ENCODE measurements around the gene EAF1.

DNA sequence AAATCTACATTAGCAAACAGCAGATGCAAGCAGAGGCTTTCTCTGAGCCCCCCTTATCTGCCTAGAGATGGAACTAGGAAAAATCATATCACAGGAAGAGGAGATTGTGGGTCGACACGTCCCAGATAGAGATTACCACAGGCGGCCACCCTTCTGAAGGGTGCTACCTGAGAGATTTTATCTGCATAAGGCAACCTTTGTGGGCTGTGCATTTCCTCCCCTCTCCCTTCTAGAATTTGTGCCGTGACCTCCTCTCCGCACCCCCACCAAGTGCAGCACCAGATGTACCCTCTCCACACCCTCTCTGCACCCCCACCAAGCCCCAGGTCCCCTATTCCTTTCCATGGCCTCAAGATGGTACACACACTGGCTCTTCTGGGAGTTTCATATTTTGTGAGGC is 27.4 kb upstream of the EAF1 start:
- TF ChIP-seq, protein P1, sequence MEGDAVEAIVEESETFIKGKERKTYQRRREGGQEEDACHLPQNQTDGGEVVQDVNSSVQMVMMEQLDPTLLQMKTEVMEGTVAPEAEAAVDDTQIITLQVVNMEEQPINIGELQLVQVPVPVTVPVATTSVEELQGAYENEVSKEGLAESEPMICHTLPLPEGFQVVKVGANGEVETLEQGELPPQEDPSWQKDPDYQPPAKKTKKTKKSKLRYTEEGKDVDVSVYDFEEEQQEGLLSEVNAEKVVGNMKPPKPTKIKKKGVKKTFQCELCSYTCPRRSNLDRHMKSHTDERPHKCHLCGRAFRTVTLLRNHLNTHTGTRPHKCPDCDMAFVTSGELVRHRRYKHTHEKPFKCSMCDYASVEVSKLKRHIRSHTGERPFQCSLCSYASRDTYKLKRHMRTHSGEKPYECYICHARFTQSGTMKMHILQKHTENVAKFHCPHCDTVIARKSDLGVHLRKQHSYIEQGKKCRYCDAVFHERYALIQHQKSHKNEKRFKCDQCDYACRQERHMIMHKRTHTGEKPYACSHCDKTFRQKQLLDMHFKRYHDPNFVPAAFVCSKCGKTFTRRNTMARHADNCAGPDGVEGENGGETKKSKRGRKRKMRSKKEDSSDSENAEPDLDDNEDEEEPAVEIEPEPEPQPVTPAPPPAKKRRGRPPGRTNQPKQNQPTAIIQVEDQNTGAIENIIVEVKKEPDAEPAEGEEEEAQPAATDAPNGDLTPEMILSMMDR (IDR thresholded peaks at IDR 0.05): no peak
- TF ChIP-seq POLR2A (IDR thresholded peaks at IDR 0.05): no peak

Measured in lower leg skin (tissue), 3 donors.